Endothelial cell (in vitro differentiated cells): ENCODE data around the gene CHST13. TPM values are rescaled to one million over a fixed set of nuclear protein-coding genes. Genes with fewer than 3 reads are reported as not detected.
"Not testable (repeated sequence)": the region's sequence is repeated elsewhere in the genome, so short reads cannot be mapped to it uniquely, and the experiment has no call there.

Source experiments
- DNase-seq: peaks from one replicate; pipeline ENCODE4 v3.0.0; 2021; ENCODE audit warnings: low spot score
- H3K27ac Mint-ChIP-seq: one replicate; pipeline ENCODE4 v1.8.0; 2021; ENCODE audit warnings: mixed read lengths, inconsistent platforms; ENCODE audit not compliant: unreplicated experiment
- H3K27me3 Mint-ChIP-seq: one replicate; pipeline ENCODE4 v1.8.0; 2021; ENCODE audit warnings: mild to moderate bottlenecking, moderate library complexity, mixed read lengths, inconsistent platforms; ENCODE audit not compliant: unreplicated experiment
- H3K36me3 Mint-ChIP-seq: one replicate; pipeline ENCODE4 v1.8.0; 2021; ENCODE audit warnings: mild to moderate bottlenecking, low read depth, mixed read lengths, inconsistent platforms; ENCODE audit not compliant: unreplicated experiment
- H3K4me1 Mint-ChIP-seq: one replicate; pipeline ENCODE4 v1.8.0; 2021; ENCODE audit warnings: mild to moderate bottlenecking, mixed read lengths, inconsistent platforms; ENCODE audit not compliant: unreplicated experiment
- H3K4me3 Mint-ChIP-seq: one replicate; pipeline ENCODE4 v1.8.0; 2021; ENCODE audit warnings: mild to moderate bottlenecking, mixed read lengths, inconsistent platforms; ENCODE audit not compliant: unreplicated experiment
- H3K9me3 Mint-ChIP-seq: one replicate; pipeline ENCODE4 v1.8.0; 2021; ENCODE audit warnings: mixed read lengths, inconsistent platforms; ENCODE audit not compliant: unreplicated experiment
- CTCF ChIP-seq: fragments of 200-600 bp; sonication (generic); IDR thresholded peaks from one replicate; pipeline ENCODE4 v1.5.0; 2021; ENCODE audit warnings: antibody characterized with exemption; ENCODE audit not compliant: unreplicated experiment
- total RNA-seq: library from RNA; stranded (reverse); fragmentation: NEBNext Ultra II Directional; extraction: Animal tissue kit (Norgen Biotek cat#: 25700); gene quantifications from one replicate; pipeline ENCODE4 v1.2.1, GENCODE V29; 2021; ENCODE audit not compliant: unreplicated experiment

CHST13 gene
- total RNA-seq, 1 donor from 2014 or later: not detected

GRCh38 chr3:126530171-126531050 lies 6.5 kb downstream of the CHST13 start:
- Mint-ChIP-seq H3K27me3 (peaks cover 9% of the 10 kb centered on the region), H3K4me1 (peaks cover 13% of the 10 kb centered on the region), H3K36me3 (peaks cover 4% of the 10 kb centered on the region), H3K4me3 (no peak overlapping the region), H3K27ac (no peak overlapping the region), H3K9me3 (no peaks in the 10 kb centered on the region)
- no peak for TF ChIP-seq CTCF
- DNase-seq: no peak

- no peak overlapping the region for H3K4me3 Mint-ChIP-seq
- H3K27ac Mint-ChIP-seq: no peak overlapping the region
- H3K27me3 Mint-ChIP-seq: peaks cover 9% of the 10 kb centered on the region
Observed at GRCh38 chr3:126531051-126531330, 7.0 kb downstream of the CHST13 start.

DNA sequence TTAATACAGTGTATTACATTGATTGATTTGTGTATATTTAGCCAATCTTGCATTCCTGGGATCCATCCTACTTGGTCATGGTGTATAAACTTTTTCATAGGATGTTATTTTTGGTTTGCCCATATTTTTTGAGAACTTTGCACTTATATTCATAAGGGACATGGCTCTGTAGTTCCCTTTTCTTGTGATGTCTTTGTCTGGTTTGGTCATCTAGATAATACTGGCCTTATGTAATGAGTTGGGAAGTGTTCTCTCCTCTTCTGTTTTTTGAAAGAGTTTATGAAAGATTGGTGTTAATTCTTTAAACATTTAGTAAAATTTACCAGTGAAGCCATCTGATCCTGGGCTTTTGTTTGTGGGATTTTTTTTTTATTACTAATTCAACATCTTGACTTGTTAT lies 9.6 kb downstream of the CHST13 start:
- no peak overlapping the region for H3K27ac Mint-ChIP-seq
- no peak for TF ChIP-seq CTCF
- no peaks in the 10 kb centered on the region for H3K9me3 Mint-ChIP-seq
- H3K4me3 Mint-ChIP-seq: no peak overlapping the region
- H3K4me1 Mint-ChIP-seq: peaks cover 5% of the 10 kb centered on the region
- peaks cover 10% of the 10 kb centered on the region for H3K27me3 Mint-ChIP-seq
- DNase-seq: no peak
- H3K36me3 Mint-ChIP-seq: peaks cover 6% of the 10 kb centered on the region

More at GRCh38 chr3:126531051-126531330, 7.0 kb downstream of the CHST13 start:
- H3K9me3 Mint-ChIP-seq: no peaks in the 10 kb centered on the region
- no peak for TF ChIP-seq CTCF
- peaks cover 4% of the 10 kb centered on the region for H3K36me3 Mint-ChIP-seq
- DNase-seq: no peak
- peaks cover 13% of the 10 kb centered on the region for H3K4me1 Mint-ChIP-seq

- not testable (repeated sequence) for H3K4me1 Mint-ChIP-seq, H3K36me3 Mint-ChIP-seq, H3K27me3 Mint-ChIP-seq, H3K9me3 Mint-ChIP-seq, H3K4me3 Mint-ChIP-seq, H3K27ac Mint-ChIP-seq, DNase-seq
Observed at GRCh38 chr3:126534716-126535115, 10.8 kb downstream of the CHST13 start.

DNA sequence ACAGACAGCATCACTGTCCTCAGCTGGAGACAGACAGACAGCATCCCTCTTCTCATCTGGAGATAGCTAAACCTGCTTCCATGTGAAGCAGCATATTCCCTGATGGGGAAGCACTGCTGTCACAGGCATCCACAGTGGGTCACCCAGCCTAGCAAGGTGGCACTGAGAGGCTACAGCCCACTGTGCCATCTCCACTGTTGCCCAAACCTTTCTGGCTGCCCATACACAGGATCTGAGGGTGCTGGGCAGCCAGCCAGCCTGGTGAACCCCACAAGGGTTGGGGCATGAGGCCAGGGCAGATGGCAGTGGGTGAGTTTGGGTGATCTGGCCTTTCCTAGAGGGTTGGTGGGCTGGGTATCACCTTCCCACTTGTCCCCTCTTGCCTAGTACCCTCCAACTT lies 11.7 kb downstream of the CHST13 start:
- no peak overlapping the region for H3K4me3 Mint-ChIP-seq
- peaks cover 10% of the 10 kb centered on the region for H3K27me3 Mint-ChIP-seq
- H3K4me1 Mint-ChIP-seq: peaks cover 5% of the 10 kb centered on the region
- H3K9me3 Mint-ChIP-seq: no peaks in the 10 kb centered on the region
- no peak for TF ChIP-seq CTCF
- H3K27ac Mint-ChIP-seq: no peak overlapping the region
- DNase-seq: no peak
- H3K36me3 Mint-ChIP-seq: peaks cover 6% of the 10 kb centered on the region
